Esophagus muscularis mucosa (tissue), 3 donors: ENCODE results near the gene KLF17.

Source experiments
- EP300 ChIP-seq: sonication (generic); formaldehyde crosslinking; IDR thresholded peaks from one replicate; pipeline ENCODE4 v1.6.1; 2017; ENCODE audit warnings: antibody characterized with exemption
- TF ChIP-seq, protein P1 (sequence below), 3 experiments: fragments of 200-600 bp in 2 of 3; fragments of 450-650 bp in 1 of 3; sonication (generic) in 2 of 3; IDR thresholded peaks; one replicate each; pipeline ENCODE4 v1.5.1; 2017 to 2019; ENCODE audit warnings: antibody characterized with exemption in 3 of 3, mild to moderate bottlenecking in 2 of 3, moderate library complexity in 1 of 3

DNA sequence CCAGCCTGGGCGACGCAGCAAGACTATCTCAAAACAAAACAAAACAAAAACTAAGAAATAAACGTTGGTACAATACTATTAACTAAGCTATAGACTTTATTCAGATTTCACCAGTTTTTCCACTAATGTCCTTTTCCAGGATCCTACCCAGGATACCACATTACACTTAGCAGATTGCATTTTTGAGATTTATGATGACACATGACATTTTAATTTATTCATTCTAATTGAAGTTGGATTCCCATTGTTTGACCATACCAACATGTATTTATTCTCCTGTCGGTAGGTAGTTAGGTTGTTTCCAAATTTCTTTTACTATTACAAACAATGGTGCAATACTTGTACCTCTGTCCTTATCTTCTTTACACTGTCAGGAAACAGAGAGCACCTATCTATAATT, 6.8 kb upstream of the KLF17 start:
- no peak for TF ChIP-seq EP300
- TF ChIP-seq, protein P1, sequence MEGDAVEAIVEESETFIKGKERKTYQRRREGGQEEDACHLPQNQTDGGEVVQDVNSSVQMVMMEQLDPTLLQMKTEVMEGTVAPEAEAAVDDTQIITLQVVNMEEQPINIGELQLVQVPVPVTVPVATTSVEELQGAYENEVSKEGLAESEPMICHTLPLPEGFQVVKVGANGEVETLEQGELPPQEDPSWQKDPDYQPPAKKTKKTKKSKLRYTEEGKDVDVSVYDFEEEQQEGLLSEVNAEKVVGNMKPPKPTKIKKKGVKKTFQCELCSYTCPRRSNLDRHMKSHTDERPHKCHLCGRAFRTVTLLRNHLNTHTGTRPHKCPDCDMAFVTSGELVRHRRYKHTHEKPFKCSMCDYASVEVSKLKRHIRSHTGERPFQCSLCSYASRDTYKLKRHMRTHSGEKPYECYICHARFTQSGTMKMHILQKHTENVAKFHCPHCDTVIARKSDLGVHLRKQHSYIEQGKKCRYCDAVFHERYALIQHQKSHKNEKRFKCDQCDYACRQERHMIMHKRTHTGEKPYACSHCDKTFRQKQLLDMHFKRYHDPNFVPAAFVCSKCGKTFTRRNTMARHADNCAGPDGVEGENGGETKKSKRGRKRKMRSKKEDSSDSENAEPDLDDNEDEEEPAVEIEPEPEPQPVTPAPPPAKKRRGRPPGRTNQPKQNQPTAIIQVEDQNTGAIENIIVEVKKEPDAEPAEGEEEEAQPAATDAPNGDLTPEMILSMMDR (IDR thresholded peaks at IDR 0.05) = no peak
